Astrocyte of the cerebellum (primary cell): ENCODE data around the gene NHSL2.
"Not testable (repeated sequence)": the region's sequence is repeated elsewhere in the genome, so short reads cannot be mapped to it uniquely, and the experiment has no call there.

Experiments used
- DNase-seq: peaks from one replicate; pipeline ENCODE4 v3.0.0-alpha.2; 2011; ENCODE audit warnings: low read depth
- H3K4me3 ChIP-seq: 2 replicates; pipeline ENCODE4 v1.5.1; 2011; ENCODE audit warnings: mild to moderate bottlenecking, low read depth, low read length, moderate library complexity
- CTCF ChIP-seq: IDR thresholded peaks from 2 replicates; pipeline ENCODE4 v1.5.1; 2012; ENCODE audit warnings: low read length, low read depth, moderate library complexity, mild to moderate bottlenecking; ENCODE audit errors: missing control alignments
- in situ Hi-C: cut with HindIII; loops from 2 replicates; pipeline ENCODE4 v1.10.0; 2017; ENCODE audit warnings: low sequenced_read_pairs

Gene NHSL2

GRCh38 chrX:72158773-72159172, 248.1 kb downstream of the NHSL2 start:
- H3K4me3 ChIP-seq, result no peak overlapping the region
- in situ Hi-C loops, result no loop called here
- no peak for DNase-seq
- TF ChIP-seq CTCF, result no peak

GRCh38 chrX:72159769-72160168, 249.1 kb downstream of the NHSL2 start:
- no peak for TF ChIP-seq CTCF
- no peak for DNase-seq
- in situ Hi-C loops, result no loop called here
- H3K4me3 ChIP-seq, result no peak overlapping the region

GRCh38 chrX:72165551-72165950, 254.9 kb downstream of the NHSL2 start:
- in situ Hi-C loops, result no loop called here
- TF ChIP-seq CTCF, result no peak
- H3K4me3 ChIP-seq, result no peak overlapping the region
- no peak for DNase-seq

GRCh38 chrX:72169008-72169728, 258.5 kb downstream of the NHSL2 start:
- no peak for TF ChIP-seq CTCF
- no peak for DNase-seq

GRCh38 chrX:72176289-72176688, 265.6 kb downstream of the NHSL2 start:
- H3K4me3 ChIP-seq, in situ Hi-C loops, DNase-seq: not testable (repeated sequence)

More at GRCh38 chrX:72169008-72169728, 258.5 kb downstream of the NHSL2 start:
- in situ Hi-C loops, result no loop called here
- H3K4me3 ChIP-seq, result no peak overlapping the region

GRCh38 chrX:72176981-72177380, 266.3 kb downstream of the NHSL2 start:
- in situ Hi-C loops, result no loop called here
- no peak overlapping the region for H3K4me3 ChIP-seq
- DNase-seq, result no peak
- TF ChIP-seq CTCF, result no peak

GRCh38 chrX:72180539-72180938, 269.9 kb downstream of the NHSL2 start:
- DNase-seq, result no peak
- in situ Hi-C loops, result no loop called here
- no peak overlapping the region for H3K4me3 ChIP-seq
- TF ChIP-seq CTCF, result no peak
